Fibroblast of lung (primary cell): Measurements from ENCODE around the gene APP.

Experiments used
- EZH2 ChIP-seq: IDR thresholded peaks from 2 replicates; pipeline ENCODE4 v1.5.1; 2012; ENCODE audit warnings: low read length, control low read depth, mild to moderate bottlenecking; ENCODE audit errors: missing control alignments
- TF ChIP-seq, protein P1 (sequence below), 2 donors: IDR thresholded peaks in 1 of 2; conservative IDR thresholded peaks in 1 of 2; 1 replicate in 1 of 2; 2 replicates in 1 of 2; pipeline ENCODE4 v1.5.1; 2011 to 2012; ENCODE audit warnings: low read length in 2 of 2, control low read depth in 1 of 2, inconsistent platforms in 1 of 2, low read depth in 1 of 2, mild to moderate bottlenecking in 1 of 2

GRCh38 chr21:26077521-26077920 lies 93.0 kb downstream of the APP start:
- TF ChIP-seq, protein P1, sequence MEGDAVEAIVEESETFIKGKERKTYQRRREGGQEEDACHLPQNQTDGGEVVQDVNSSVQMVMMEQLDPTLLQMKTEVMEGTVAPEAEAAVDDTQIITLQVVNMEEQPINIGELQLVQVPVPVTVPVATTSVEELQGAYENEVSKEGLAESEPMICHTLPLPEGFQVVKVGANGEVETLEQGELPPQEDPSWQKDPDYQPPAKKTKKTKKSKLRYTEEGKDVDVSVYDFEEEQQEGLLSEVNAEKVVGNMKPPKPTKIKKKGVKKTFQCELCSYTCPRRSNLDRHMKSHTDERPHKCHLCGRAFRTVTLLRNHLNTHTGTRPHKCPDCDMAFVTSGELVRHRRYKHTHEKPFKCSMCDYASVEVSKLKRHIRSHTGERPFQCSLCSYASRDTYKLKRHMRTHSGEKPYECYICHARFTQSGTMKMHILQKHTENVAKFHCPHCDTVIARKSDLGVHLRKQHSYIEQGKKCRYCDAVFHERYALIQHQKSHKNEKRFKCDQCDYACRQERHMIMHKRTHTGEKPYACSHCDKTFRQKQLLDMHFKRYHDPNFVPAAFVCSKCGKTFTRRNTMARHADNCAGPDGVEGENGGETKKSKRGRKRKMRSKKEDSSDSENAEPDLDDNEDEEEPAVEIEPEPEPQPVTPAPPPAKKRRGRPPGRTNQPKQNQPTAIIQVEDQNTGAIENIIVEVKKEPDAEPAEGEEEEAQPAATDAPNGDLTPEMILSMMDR (conservative IDR thresholded peaks at IDR 0.05 in 1 of 2, IDR thresholded peaks at IDR 0.05 in 1 of 2; ENCODE audit: low read depth in 1 of 2, low read length in 2 of 2), result no peak
- TF ChIP-seq EZH2, result no peak
